SU-DHL-6 (cell line): ENCODE results near the gene LCE2B.

Experiments used
- H2AFZ ChIP-seq: fragments of 200-600 bp; sonication (generic); 2 replicates; pipeline ENCODE4 v1.6.1; 2014; ENCODE audit warnings: low read depth, mild to moderate bottlenecking, moderate library complexity, mixed read lengths, antibody characterized with exemption, low read length; ENCODE audit not compliant: severe bottlenecking
- H3F3A ChIP-seq: fragments of 200-600 bp; shearing (Covaris generic); 2 replicates; pipeline ENCODE4 v1.6.0; 2016; ENCODE audit warnings: antibody characterized with exemption, mild to moderate bottlenecking; ENCODE audit not compliant: insufficient read depth
- H3K27ac ChIP-seq: fragments of 200-600 bp; sonication (generic); 2 replicates; pipeline ENCODE4 v1.5.1; 2016; ENCODE audit warnings: low read depth, mild to moderate bottlenecking, low read length, moderate library complexity, mixed read lengths
- H3K27me3 ChIP-seq: fragments of 200-600 bp; sonication (generic), shearing (Covaris generic); 2 replicates; pipeline ENCODE4 v1.6.0; 2014; ENCODE audit warnings: mild to moderate bottlenecking, low read length
- H3K36me3 ChIP-seq: fragments of 200-600 bp; sonication (generic); 2 replicates; pipeline ENCODE4 v1.6.1; 2014; ENCODE audit warnings: mild to moderate bottlenecking, low read length, mixed read lengths
- H3K4me2 ChIP-seq: fragments of 300-600, 200-600 bp; shearing (Covaris generic), sonication (generic); 2 replicates; pipeline ENCODE4 v1.6.0; 2014; ENCODE audit warnings: low read length, low read depth, mild to moderate bottlenecking; ENCODE audit not compliant: poor library complexity, severe bottlenecking
- H3K4me3 ChIP-seq: fragments of 200-600 bp; sonication (generic); 2 replicates; pipeline ENCODE4 v1.5.1; 2014; ENCODE audit warnings: antibody characterized with exemption, low read length, mild to moderate bottlenecking, mixed read lengths; ENCODE audit not compliant: insufficient read depth, poor library complexity, severe bottlenecking
- H3K79me2 ChIP-seq: fragments of 200-600 bp; sonication (generic); 2 replicates; pipeline ENCODE4 v1.6.1; 2014; ENCODE audit warnings: mild to moderate bottlenecking, low read length, moderate library complexity; ENCODE audit not compliant: insufficient read depth
- H3K9ac ChIP-seq: fragments of 200-600 bp; sonication (generic); 2 replicates; pipeline ENCODE4 v1.7.0; 2014; ENCODE audit warnings: mild to moderate bottlenecking, low read length
- H3K9me2 ChIP-seq: fragments of 200-600 bp; sonication (generic); replicated peaks from 2 replicates; pipeline ENCODE4 v1.6.1; 2014; ENCODE audit warnings: low read length; ENCODE audit not compliant: insufficient read depth
- H3K9me3 ChIP-seq: fragments of 200-600 bp; sonication (generic); 2 replicates; pipeline ENCODE4 v1.6.1; 2014; ENCODE audit warnings: low read length, mixed read lengths; ENCODE audit not compliant: insufficient read depth
- H4K20me1 ChIP-seq: fragments of 200-600 bp; sonication (generic); 2 replicates; pipeline ENCODE4 v1.6.1; 2014; ENCODE audit warnings: low read depth, mild to moderate bottlenecking, antibody characterized with exemption, low read length, moderate library complexity, mixed read lengths
- CTCF ChIP-seq: fragments of 200-600 bp; sonication (generic); IDR thresholded peaks from one replicate; pipeline ENCODE4 v1.5.1; 2017; ENCODE audit warnings: antibody characterized with exemption, mild to moderate bottlenecking, low read length, moderate library complexity; ENCODE audit not compliant: insufficient read depth, poor library complexity, severe bottlenecking
- EZH2phosphoT487 ChIP-seq: fragments of 200-600 bp; sonication (generic), shearing (Covaris generic); conservative IDR thresholded peaks from 2 replicates; pipeline ENCODE4 v1.6.1; 2018; ENCODE audit warnings: mild to moderate bottlenecking, antibody characterized with exemption, low read length, moderate library complexity, mixed read lengths

The LCE2B gene

GRCh38 chr1:152699746-152700145 lies 13.8 kb downstream of the LCE2B start:
- Histone ChIP-seq H4K20me1 (no peaks in the 10 kb centered on the region), H3K27me3 (no peaks in the 10 kb centered on the region), H3K9me3 (no peaks in the 10 kb centered on the region), H3K9ac (no peak overlapping the region), H3K4me3 (no peak overlapping the region), H3K4me2 (no peak overlapping the region), H3K79me2 (no peaks in the 10 kb centered on the region), H2AFZ (no peak overlapping the region), H3F3A (no peaks in the 10 kb centered on the region), H3K9me2 (no peaks in the 10 kb centered on the region), H3K27ac (no peak overlapping the region), H3K36me3 (no peaks in the 10 kb centered on the region)
- TF ChIP-seq EZH2phosphoT487 (no peak), CTCF (no peak)

- no peaks in the 10 kb centered on the region for H3F3A ChIP-seq
- TF ChIP-seq EZH2phosphoT487 = no peak
- no peak for TF ChIP-seq CTCF
- no peak within 1 kb of the TSS for H3K9ac ChIP-seq
- no peaks in the 10 kb centered on the region for H3K36me3 ChIP-seq
- no peaks in the 10 kb centered on the region for H3K27me3 ChIP-seq
- no peaks in the 10 kb centered on the region for H3K9me3 ChIP-seq
- H3K4me2 ChIP-seq = no peak within 1 kb of the TSS
- H3K4me3 ChIP-seq = no peak within 1 kb of the TSS
- H3K27ac ChIP-seq = no peak within 1 kb of the TSS
- H4K20me1 ChIP-seq = no peaks in the 10 kb centered on the region
- no peaks in the 10 kb centered on the region for H3K9me2 ChIP-seq
- no peak within 1 kb of the TSS for H2AFZ ChIP-seq
- no peaks in the 10 kb centered on the region for H3K79me2 ChIP-seq
Observed at GRCh38 chr1:152707860-152708259, 21.9 kb downstream of the LCE2B start, which contains the start of gene LCE4A. Gene LCE4A, plus strand, starts transcription at chr1:152708160. Its CDS starts 916 bp downstream, at chr1:152709076.

- Histone ChIP-seq H3K27me3 (no peaks in the 10 kb centered on the region), H3K4me3 (no peak overlapping the region), H3K79me2 (no peaks in the 10 kb centered on the region), H3K4me2 (no peak overlapping the region), H3F3A (no peaks in the 10 kb centered on the region), H3K9ac (no peak overlapping the region), H2AFZ (no peak overlapping the region), H4K20me1 (no peaks in the 10 kb centered on the region), H3K9me3 (no peaks in the 10 kb centered on the region), H3K36me3 (no peaks in the 10 kb centered on the region), H3K9me2 (no peaks in the 10 kb centered on the region), H3K27ac (no peak overlapping the region)
- no peak for TF ChIP-seq EZH2phosphoT487
- no peak for TF ChIP-seq CTCF
Observed at GRCh38 chr1:152718238-152718637, 32.3 kb downstream of the LCE2B start.

GRCh38 chr1:152725261-152725660 lies 39.3 kb downstream of the LCE2B start:
- H2AFZ ChIP-seq = no peak overlapping the region
- no peaks in the 10 kb centered on the region for H3K79me2 ChIP-seq
- no peak overlapping the region for H3K27ac ChIP-seq
- no peaks in the 10 kb centered on the region for H4K20me1 ChIP-seq
- no peaks in the 10 kb centered on the region for H3K9me2 ChIP-seq
- H3K9me3 ChIP-seq = no peaks in the 10 kb centered on the region
- no peak for TF ChIP-seq CTCF
- TF ChIP-seq EZH2phosphoT487 = no peak
- H3K4me2 ChIP-seq = no peak overlapping the region
- H3F3A ChIP-seq = no peaks in the 10 kb centered on the region
- no peak overlapping the region for H3K9ac ChIP-seq
- H3K4me3 ChIP-seq = no peak overlapping the region
- no peaks in the 10 kb centered on the region for H3K36me3 ChIP-seq
- H3K27me3 ChIP-seq = no peaks in the 10 kb centered on the region
